Neural progenitor cell (in vitro differentiated cells): ENCODE results near the gene SLC25A15. TPM values are rescaled to one million over a fixed set of nuclear protein-coding genes. Genes with fewer than 3 reads are reported as not detected.
"Not testable (repeated sequence)": the region's sequence is repeated elsewhere in the genome, so short reads cannot be mapped to it uniquely, and the experiment has no call there.

ENCODE experiments used
- DNase-seq: peaks from one replicate; pipeline ENCODE4 v3.0.0-alpha.2; 2016; ENCODE audit warnings: low spot score
- H2AFZ ChIP-seq: fragments of 200-600 bp; sonication (generic); replicated peaks from 2 replicates; pipeline ENCODE4 v1.6.1; 2016; ENCODE audit warnings: antibody characterized with exemption
- H3F3A ChIP-seq: fragments of 200-600 bp; sonication (generic); 2 replicates; pipeline ENCODE4 v1.6.1; 2016; ENCODE audit warnings: antibody characterized with exemption, low read depth
- H3K27ac ChIP-seq: fragments of 200-600 bp; sonication (generic); 2 replicates; pipeline ENCODE4 v1.5.1; 2016; ENCODE audit warnings: mild to moderate bottlenecking
- H3K27me3 ChIP-seq: fragments of 200-600 bp; sonication (generic); 2 replicates; pipeline ENCODE4 v1.6.1; 2016; ENCODE audit warnings: mild to moderate bottlenecking, moderate library complexity
- H3K36me3 ChIP-seq: fragments of 200-600 bp; sonication (generic); 2 replicates; pipeline ENCODE4 v1.5.1; 2016
- H3K4me1 ChIP-seq: fragments of 200-600 bp; sonication (generic); 2 replicates; pipeline ENCODE4 v1.6.1; 2016; ENCODE audit warnings: mixed run types
- H3K4me2 ChIP-seq: fragments of 200-600 bp; sonication (generic); 2 replicates; pipeline ENCODE4 v1.6.1; 2016
- H3K4me3 ChIP-seq: fragments of 200-600 bp; sonication (generic); 2 replicates; pipeline ENCODE4 v1.5.1; 2016
- H3K79me2 ChIP-seq: fragments of 200-600 bp; sonication (generic); 2 replicates; pipeline ENCODE4 v1.6.1; 2016; ENCODE audit warnings: low read depth
- H3K9ac ChIP-seq: fragments of 200-600 bp; sonication (generic); 2 replicates; pipeline ENCODE4 v1.6.1; 2016
- H3K9me3 ChIP-seq: fragments of 200-600 bp; sonication (generic); 2 replicates; pipeline ENCODE4 v1.5.1; 2016; ENCODE audit warnings: low read depth
- H4K20me1 ChIP-seq: fragments of 200-600 bp; sonication (generic); 2 replicates; pipeline ENCODE4 v1.6.1; 2016; ENCODE audit warnings: low read depth
- H3K27ac Mint-ChIP-seq: 3 replicates; pipeline ENCODE4 v1.8.0; 2021; ENCODE audit warnings: mixed read lengths
- H3K27me3 Mint-ChIP-seq: 2 replicates; pipeline ENCODE4 v1.8.0; 2022; ENCODE audit warnings: low read depth, mild to moderate bottlenecking, inconsistent platforms, moderate library complexity, mixed read lengths; ENCODE audit not compliant: insufficient read depth
- H3K36me3 Mint-ChIP-seq: 3 replicates; pipeline ENCODE4 v1.8.0; 2021; ENCODE audit warnings: mixed read lengths
- H3K4me1 Mint-ChIP-seq: 3 replicates; pipeline ENCODE4 v1.8.0; 2021; ENCODE audit warnings: mixed read lengths
- H3K4me3 Mint-ChIP-seq: 3 replicates; pipeline ENCODE4 v1.8.0; 2021; ENCODE audit warnings: mild to moderate bottlenecking, moderate library complexity, mixed read lengths
- H3K9me3 Mint-ChIP-seq: 3 replicates; pipeline ENCODE4 v1.8.0; 2020; ENCODE audit warnings: mixed read lengths
- CTCF ChIP-seq: fragments of 200-600 bp; sonication (generic); IDR thresholded peaks from 2 replicates; pipeline ENCODE4 v1.5.1; 2017; ENCODE audit warnings: antibody characterized with exemption, mild to moderate bottlenecking
- EZH2 ChIP-seq: fragments of 200-600 bp; sonication (generic); IDR thresholded peaks from 2 replicates; pipeline ENCODE4 v1.6.1; 2017; ENCODE audit warnings: antibody characterized with exemption, mild to moderate bottlenecking, moderate library complexity
- EZH2phosphoT487 ChIP-seq: fragments of 200-600 bp; sonication (generic); IDR thresholded peaks from 2 replicates; pipeline ENCODE4 v1.6.1; 2017; ENCODE audit warnings: antibody characterized with exemption
- microRNA counts: library from miRNA; unstranded; fragments of <30 nt; microRNA quantifications from one replicate; lab custom pipeline; 2016
- microRNA-seq: library from miRNA; unstranded; fragments of <30 nt; microRNA quantifications from one replicate; pipeline ENCODE4, GENCODE V29; 2016
- small RNA-seq: library from RNA; depleted of rRNA; stranded (forward); fragments of <200 nt; gene quantifications from one replicate; pipeline ENCODE3, GENCODE V24; 2015
- total RNA-seq: library from RNA; depleted of rRNA; stranded (reverse); fragments of >200 nt; gene quantifications from 2 replicates; pipeline ENCODE4 v1.2.3, GENCODE V29; 2015; ENCODE audit warnings: low replicate concordance

Gene SLC25A15
- total RNA-seq, 1 donor from 2014 or later = 33.7 TPM

- peaks cover 3% of the 10 kb centered on the region for H3K9me3 ChIP-seq
- H3K36me3 ChIP-seq = no peaks in the 10 kb centered on the region
- no peak for DNase-seq
- no peaks in the 10 kb centered on the region for H3K4me1 ChIP-seq
- H3K9ac ChIP-seq = no peak overlapping the region
- no peaks in the 10 kb centered on the region for H3K79me2 ChIP-seq
- no peaks in the 10 kb centered on the region for H3K27me3 ChIP-seq
- no peak overlapping the region for H2AFZ ChIP-seq
- Mint-ChIP-seq H3K4me3 (no peak overlapping the region), H3K27me3 (no peaks in the 10 kb centered on the region), H3K27ac (no peak overlapping the region), H3K36me3 (peaks cover 17% of the 10 kb centered on the region), H3K4me1 (no peaks in the 10 kb centered on the region), H3K9me3 (peaks cover 26% of the 10 kb centered on the region)
- TF ChIP-seq EZH2 = no peak
- no peak for TF ChIP-seq EZH2phosphoT487
- no peak for TF ChIP-seq CTCF
- H4K20me1 ChIP-seq = no peaks in the 10 kb centered on the region
- no peak overlapping the region for H3K4me2 ChIP-seq
- H3K4me3 ChIP-seq = no peak overlapping the region
- no peak overlapping the region for H3K27ac ChIP-seq
- H3F3A ChIP-seq = no peaks in the 10 kb centered on the region
Measured at GRCh38 chr13:40818926-40819325, 29.5 kb downstream of the SLC25A15 start.

- Mint-ChIP-seq H3K4me1 (no peaks in the 10 kb centered on the region), H3K27me3 (no peaks in the 10 kb centered on the region), H3K36me3 (peaks cover 10% of the 10 kb centered on the region), H3K27ac (no peak overlapping the region), H3K9me3 (peaks cover 23% of the 10 kb centered on the region), H3K4me3 (no peak overlapping the region)
- Histone ChIP-seq H3K79me2 (no peaks in the 10 kb centered on the region), H3F3A (no peaks in the 10 kb centered on the region), H3K36me3 (no peaks in the 10 kb centered on the region), H2AFZ (no peak overlapping the region), H4K20me1 (no peaks in the 10 kb centered on the region), H3K27ac (no peak overlapping the region), H3K4me3 (no peak overlapping the region), H3K27me3 (no peaks in the 10 kb centered on the region), H3K4me1 (no peaks in the 10 kb centered on the region), H3K4me2 (no peak overlapping the region), H3K9ac (no peak overlapping the region), H3K9me3 (peaks cover 3% of the 10 kb centered on the region)
- no peak for DNase-seq
- TF ChIP-seq EZH2phosphoT487 (no peak), CTCF (no peak), EZH2 (no peak)
Measured at GRCh38 chr13:40819797-40820315, 30.4 kb downstream of the SLC25A15 start.

- H3K4me2 ChIP-seq, H3K36me3 ChIP-seq, H3K27me3 Mint-ChIP-seq, H3K9ac ChIP-seq, H4K20me1 ChIP-seq, H2AFZ ChIP-seq, H3K36me3 Mint-ChIP-seq, DNase-seq, H3K4me3 ChIP-seq, H3K27ac ChIP-seq, H3K9me3 Mint-ChIP-seq, H3K79me2 ChIP-seq, H3F3A ChIP-seq, H3K4me3 Mint-ChIP-seq, H3K27ac Mint-ChIP-seq, H3K4me1 ChIP-seq, H3K4me1 Mint-ChIP-seq, H3K9me3 ChIP-seq, H3K27me3 ChIP-seq: not testable (repeated sequence)
Measured at GRCh38 chr13:40839725-40840124, 50.3 kb downstream of the SLC25A15 start.

GRCh38 chr13:40840955-40841354 is 51.5 kb downstream of the SLC25A15 start:
- not testable (repeated sequence) for H4K20me1 ChIP-seq, H3K27ac Mint-ChIP-seq, H3K4me2 ChIP-seq, H3K4me3 ChIP-seq, H3K9ac ChIP-seq, H3K4me3 Mint-ChIP-seq, H3K9me3 ChIP-seq, H3K36me3 Mint-ChIP-seq, DNase-seq, H2AFZ ChIP-seq, H3K4me1 ChIP-seq, H3K36me3 ChIP-seq, H3K4me1 Mint-ChIP-seq, H3K9me3 Mint-ChIP-seq, H3K79me2 ChIP-seq, H3K27me3 Mint-ChIP-seq, H3K27ac ChIP-seq, H3F3A ChIP-seq, H3K27me3 ChIP-seq

MicroRNAs within 50 kb of the gene (microRNA counts, 767-probe panel; counts per million panel counts)
- microRNA hsa-miR-621 (lab: Ali Mortazavi, UCI) = 460 counts per million, percentile 90 among the panel's probes with 10 or more counts

Small RNA genes lying within 50 kb of the gene (microRNA-seq; reads per million reads assigned to microRNA genes)
- gene MIR621 = not detected

Small RNA genes lying within 50 kb of the gene (small RNA-seq; reads per million reads assigned to genes)
- gene MIR621 = not detected

Other genes starting within 250 kb of the SLC25A15 start
- gene FOXO1, start 123.0 kb upstream of the SLC25A15 start, total RNA-seq = 3.7 and 3.8 TPM in 2 replicates
- gene MRPS31, start 18.4 kb upstream of the SLC25A15 start, total RNA-seq = 29.4 and 61.5 TPM in 2 replicates
- gene ELF1, start 229.7 kb downstream of the SLC25A15 start, total RNA-seq = 9.3 and 17.2 TPM in 2 replicates